HK-2 (cell line): ENCODE results near the gene SCN4B.

ENCODE experiments used
- DNase-seq: peaks from one replicate; pipeline ENCODE4 v3.0.0-alpha.2; 2018; ENCODE audit not compliant: unreplicated experiment

SCN4B gene

GRCh38 chr11:118099838-118100556 lies 52.6 kb downstream of the SCN4B start:
- DNase-seq, result no peak

- no peak for DNase-seq
Observed at GRCh38 chr11:118098996-118099837, 53.4 kb downstream of the SCN4B start.

GRCh38 chr11:118095967-118096367 lies 56.7 kb downstream of the SCN4B start:
- DNase-seq, result no peak

- DNase-seq, result no peak
Observed at GRCh38 chr11:118095493-118095892, 57.1 kb downstream of the SCN4B start.

- no peak for DNase-seq
Observed at GRCh38 chr11:118092907-118093571, 59.6 kb downstream of the SCN4B start.

GRCh38 chr11:118091690-118092089 lies 60.9 kb downstream of the SCN4B start:
- DNase-seq, result no peak

GRCh38 chr11:118090545-118091162 lies 62.0 kb downstream of the SCN4B start:
- DNase-seq, result no peak

GRCh38 chr11:118088531-118088930 lies 64.1 kb downstream of the SCN4B start:
- no peak for DNase-seq

- no peak for DNase-seq
Observed at GRCh38 chr11:118087931-118088330, 64.7 kb downstream of the SCN4B start.

- no peak for DNase-seq
Observed at GRCh38 chr11:118086913-118087768, 65.5 kb downstream of the SCN4B start, which contains the start of gene SMIM35. Gene SMIM35, minus strand, starts transcription at chr11:118086963. Its CDS starts 206 bp downstream, at chr11:118086757.

- DNase-seq, result no peak
Observed at GRCh38 chr11:118084656-118085055, 68.0 kb downstream of the SCN4B start.

GRCh38 chr11:118084247-118084646 lies 68.4 kb downstream of the SCN4B start:
- DNase-seq, result no peak
